ENCODE data around the gene BGN. TPM values are rescaled to one million over a fixed set of nuclear protein-coding genes. Genes with fewer than 3 reads are reported as not detected.

The BGN gene
- total and polyA plus RNA-seq, 4 donors = 77.9 to 161 (median 126) TPM

- Histone ChIP-seq H3K9me3 (ENCODE audit: control insufficient read depth in 4 of 4, insufficient read depth in 3 of 4, low read length in 3 of 4) (peaks cover 0 to under 1% (median 0%) of the 10 kb centered on the region in 4 donors), H3K9ac (ENCODE audit: insufficient read depth in 1 of 2, low read length in 2 of 2) (no peak overlapping the region), H3K4me3 (no peak overlapping the region), H3K4me1 (ENCODE audit: control insufficient read depth in 5 of 5, insufficient read depth in 5 of 5, low read length in 5 of 5) (no peaks in the 10 kb centered on the region), H3K27ac (ENCODE audit: low read depth in 1 of 2, low read length in 1 of 2) (no peak overlapping the region), H3K36me3 (ENCODE audit: control insufficient read depth in 4 of 4, insufficient read depth in 4 of 4, low read length in 4 of 4) (peaks cover 0 to 1% (median 0%) of the 10 kb centered on the region in 4 donors), H3K27me3 (ENCODE audit: control insufficient read depth in 3 of 3, insufficient read depth in 3 of 3, low read length in 2 of 3) (no peaks in the 10 kb centered on the region)
- no peak for ATAC-seq (ENCODE audit: insufficient read depth, low FRiP score)
- TF ChIP-seq, protein P1, sequence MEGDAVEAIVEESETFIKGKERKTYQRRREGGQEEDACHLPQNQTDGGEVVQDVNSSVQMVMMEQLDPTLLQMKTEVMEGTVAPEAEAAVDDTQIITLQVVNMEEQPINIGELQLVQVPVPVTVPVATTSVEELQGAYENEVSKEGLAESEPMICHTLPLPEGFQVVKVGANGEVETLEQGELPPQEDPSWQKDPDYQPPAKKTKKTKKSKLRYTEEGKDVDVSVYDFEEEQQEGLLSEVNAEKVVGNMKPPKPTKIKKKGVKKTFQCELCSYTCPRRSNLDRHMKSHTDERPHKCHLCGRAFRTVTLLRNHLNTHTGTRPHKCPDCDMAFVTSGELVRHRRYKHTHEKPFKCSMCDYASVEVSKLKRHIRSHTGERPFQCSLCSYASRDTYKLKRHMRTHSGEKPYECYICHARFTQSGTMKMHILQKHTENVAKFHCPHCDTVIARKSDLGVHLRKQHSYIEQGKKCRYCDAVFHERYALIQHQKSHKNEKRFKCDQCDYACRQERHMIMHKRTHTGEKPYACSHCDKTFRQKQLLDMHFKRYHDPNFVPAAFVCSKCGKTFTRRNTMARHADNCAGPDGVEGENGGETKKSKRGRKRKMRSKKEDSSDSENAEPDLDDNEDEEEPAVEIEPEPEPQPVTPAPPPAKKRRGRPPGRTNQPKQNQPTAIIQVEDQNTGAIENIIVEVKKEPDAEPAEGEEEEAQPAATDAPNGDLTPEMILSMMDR (IDR thresholded peaks at IDR 0.05; ENCODE audit: control extremely low read depth, extremely low read depth) = no peak
- DNase-seq = no peak
- WGBS, 2 donors = 90 to 95% methylated on average over 19 to 21 of the region's 21 CpGs
These were observed 46.0 kb upstream of the BGN start for GRCh38 chrX:153448556-153449367.

GRCh38 chrX:153449368-153450113, 45.2 kb upstream of the BGN start:
- 80 to 92% methylated on average over 12 to 15 of the region's 15 CpGs for WGBS, 2 donors
- Histone ChIP-seq H3K4me3 (no peak overlapping the region), H3K9me3 (ENCODE audit: control insufficient read depth in 4 of 4, insufficient read depth in 3 of 4, low read length in 3 of 4) (peaks cover 0 to 1% (median 0%) of the 10 kb centered on the region in 4 donors), H3K27ac (ENCODE audit: low read depth in 1 of 2, low read length in 1 of 2) (no peak overlapping the region), H3K27me3 (ENCODE audit: control insufficient read depth in 3 of 3, insufficient read depth in 3 of 3, low read length in 2 of 3) (no peaks in the 10 kb centered on the region), H3K36me3 (ENCODE audit: control insufficient read depth in 4 of 4, insufficient read depth in 4 of 4, low read length in 4 of 4) (peaks cover 0 to 1% (median 0%) of the 10 kb centered on the region in 4 donors), H3K9ac (ENCODE audit: insufficient read depth in 1 of 2, low read length in 2 of 2) (no peak overlapping the region), H3K4me1 (ENCODE audit: control insufficient read depth in 5 of 5, insufficient read depth in 5 of 5, low read length in 5 of 5) (no peaks in the 10 kb centered on the region)
- TF ChIP-seq, protein P1 (IDR thresholded peaks at IDR 0.05; ENCODE audit: control extremely low read depth, extremely low read depth) = no peak
- ATAC-seq (ENCODE audit: insufficient read depth, low FRiP score) (no peak), DNase-seq (no peak)

GRCh38 chrX:153450114-153450948, 44.4 kb upstream of the BGN start:
- no peak for DNase-seq
- H3K27ac ChIP-seq (ENCODE audit: low read depth in 1 of 2, low read length in 1 of 2) = no peak overlapping the region
- ATAC-seq (ENCODE audit: insufficient read depth, low FRiP score) = no peak
- 89 to 97% methylated on average over 20 to 26 of the region's 26 CpGs for WGBS, 2 donors
- H3K36me3 ChIP-seq (ENCODE audit: control insufficient read depth in 4 of 4, insufficient read depth in 4 of 4, low read length in 4 of 4) = peaks cover 0 to 1% (median 0%) of the 10 kb centered on the region in 4 donors
- TF ChIP-seq, protein P1 (IDR thresholded peaks at IDR 0.05; ENCODE audit: control extremely low read depth, extremely low read depth) = no peak
- H3K9ac ChIP-seq (ENCODE audit: insufficient read depth in 1 of 2, low read length in 2 of 2) = no peak overlapping the region
- H3K4me1 ChIP-seq (ENCODE audit: control insufficient read depth in 5 of 5, insufficient read depth in 5 of 5, low read length in 5 of 5) = no peaks in the 10 kb centered on the region
- no peaks in the 10 kb centered on the region for H3K27me3 ChIP-seq (ENCODE audit: control insufficient read depth in 3 of 3, insufficient read depth in 3 of 3, low read length in 2 of 3)
- H3K4me3 ChIP-seq = no peak overlapping the region
- H3K9me3 ChIP-seq (ENCODE audit: control insufficient read depth in 4 of 4, insufficient read depth in 3 of 4, low read length in 3 of 4) = peaks cover 0 to 1% (median 0%) of the 10 kb centered on the region in 4 donors

All from lung (tissue), 12 donors.